ENCODE measurements around the gene ZC3H4.
"Not testable (repeated sequence)": the region's sequence is repeated elsewhere in the genome, so short reads cannot be mapped to it uniquely, and the experiment has no call there.

Gene ZC3H4

GRCh38 chr19:47081095-47081494, 32.5 kb downstream of the ZC3H4 start:
- ATAC-seq = no peak

GRCh38 chr19:47078351-47078750, 35.2 kb downstream of the ZC3H4 start:
- ATAC-seq = not testable (repeated sequence)

More at GRCh38 chr19:47081095-47081494, 32.5 kb downstream of the ZC3H4 start:
- TF ChIP-seq CSDC2 (CRISPR knock-in tag; IDR thresholded peaks at IDR 0.05) (no peak), ISL1 (CRISPR knock-in tag; IDR thresholded peaks at IDR 0.05) (no peak), ZC3H10 (CRISPR knock-in tag; IDR thresholded peaks at IDR 0.05) (no peak), ZFP3 (CRISPR knock-in tag; IDR thresholded peaks at IDR 0.05) (no peak), CREB5 (CRISPR knock-in tag; IDR thresholded peaks at IDR 0.05; ENCODE audit: low read depth) (no peak)

- ATAC-seq = no peak
- no peak for TF ChIP-seq PPARA (CRISPR knock-in tag; IDR thresholded peaks at IDR 0.05; ENCODE audit: borderline replicate concordance)
- no peak for TF ChIP-seq PATZ1 (CRISPR knock-in tag; IDR thresholded peaks at IDR 0.05; ENCODE audit: borderline replicate concordance)
- no peak for TF ChIP-seq TOX (CRISPR knock-in tag; IDR thresholded peaks at IDR 0.05; ENCODE audit: borderline replicate concordance)
- TF ChIP-seq ARNTL (CRISPR knock-in tag; IDR thresholded peaks at IDR 0.05; ENCODE audit: borderline replicate concordance, low read depth) = no peak
- TF ChIP-seq SNAI2 (CRISPR knock-in tag; IDR thresholded peaks at IDR 0.05) = no peak
- TF ChIP-seq TSHZ2 (CRISPR knock-in tag; IDR thresholded peaks at IDR 0.05) = no peak
Observed at GRCh38 chr19:47075941-47076340, 37.6 kb downstream of the ZC3H4 start.

- ATAC-seq = no peak
- TF ChIP-seq GLIS3 (CRISPR knock-in tag; IDR thresholded peaks at IDR 0.05) (no peak), BACH2 (CRISPR knock-in tag; IDR thresholded peaks at IDR 0.05; ENCODE audit: borderline replicate concordance) (no peak), ZFP3 (CRISPR knock-in tag; IDR thresholded peaks at IDR 0.05) (no peak), TOX (CRISPR knock-in tag; IDR thresholded peaks at IDR 0.05; ENCODE audit: borderline replicate concordance) (no peak), TSHZ2 (CRISPR knock-in tag; IDR thresholded peaks at IDR 0.05) (no peak), POU6F1 (CRISPR knock-in tag; IDR thresholded peaks at IDR 0.05; ENCODE audit: borderline replicate concordance, low read depth) (no peak), PATZ1 (CRISPR knock-in tag; IDR thresholded peaks at IDR 0.05; ENCODE audit: borderline replicate concordance) (no peak), ZNF565 (CRISPR knock-in tag; conservative IDR thresholded peaks at IDR 0.05; ENCODE audit: low read depth) (no peak), CSDC2 (CRISPR knock-in tag; IDR thresholded peaks at IDR 0.05) (no peak)
Observed at GRCh38 chr19:47075179-47075810, 38.3 kb downstream of the ZC3H4 start.
